HepG2 (cell line): Measurements from ENCODE around the gene ATP2A3. TPM values are rescaled to one million over a fixed set of nuclear protein-coding genes. Genes with fewer than 3 reads are reported as not detected.

ENCODE experiments used
- ATAC-seq: fragments of 200-7000 bp; cut with Tn5 transposase; 3 replicates; pipeline ENCODE4 v1.9.1; 2020; ENCODE audit warnings: mild to moderate bottlenecking, moderate library complexity
- BruUV-seq: library from RNA; stranded (reverse); fragments of 400-500 nt; replicated peaks from 2 replicates; lab custom pipeline; 2021; lab: Mats Ljungman, UMichigan
- CTCF ChIA-PET: fragments of 300-600 bp; formaldehyde crosslinking; extraction: SDS; loops from one replicate; lab custom pipeline; 2021; ENCODE audit warnings: low total read pairs, inconsistent platforms, low intra/inter-chr PET ratio; lab: Yijun Ruan, JAX
- POLR2A ChIA-PET: fragments of 350-600 bp; sonication (Branson Sonifier 250); formaldehyde crosslinking; loops from one replicate; lab custom pipeline; 2020; ENCODE audit warnings: antibody characterized with exemption, inconsistent platforms; lab: Yijun Ruan, JAX
- DNase-seq: peaks from one replicate; pipeline ENCODE4 v3.0.0-alpha.2; 2015; ENCODE audit warnings: low spot score
- FAIRE-seq: peaks from 3 replicates; lab custom pipeline; 2011; peaks lifted over from hg19 to GRCh38; lab: Jason Lieb, UNC
- H2AFZ ChIP-seq: one replicate; pipeline ENCODE4 v1.6.1; 2011; ENCODE audit warnings: low read length, inconsistent platforms
- H3K27ac ChIP-seq: fragments of 300-600 bp; 3 replicates; pipeline ENCODE4 v1.8.0; 2011; ENCODE audit warnings: mixed run types, mild to moderate bottlenecking, mixed read lengths, low read length, inconsistent platforms; ENCODE audit not compliant: insufficient read depth; ENCODE audit errors: extremely low read length
- H3K27me3 ChIP-seq, 2 experiments: fragments of 200-600 bp in 1 of 2; 2 replicates in 1 of 2; 3 replicates in 1 of 2; pipeline versions ENCODE4 v1.6.0 to v1.8.0; 2011; ENCODE audit warnings: low read length in 2 of 2, mild to moderate bottlenecking in 2 of 2, moderate library complexity in 2 of 2, inconsistent platforms in 1 of 2; ENCODE audit not compliant: insufficient read depth in 2 of 2, control insufficient read depth in 1 of 2
- H3K36me3 ChIP-seq, 2 experiments: fragments of 200-600 bp in 1 of 2; replicated peaks in 1 of 2; 2 replicates in 1 of 2; 3 replicates in 1 of 2; pipeline versions ENCODE4 v1.5.1 to v1.8.0; 2011; ENCODE audit warnings: low read length in 2 of 2, inconsistent platforms in 1 of 2; ENCODE audit not compliant: insufficient read depth in 2 of 2, control insufficient read depth in 1 of 2
- H3K4me1 ChIP-seq: 2 replicates; pipeline ENCODE4 v1.5.1; 2012; ENCODE audit warnings: low read length, inconsistent platforms; ENCODE audit not compliant: insufficient read depth
- H3K4me2 ChIP-seq: 2 replicates; pipeline ENCODE4 v1.6.0; 2011; ENCODE audit warnings: low read depth, low read length, inconsistent platforms
- H3K4me3 ChIP-seq, 3 experiments: fragments of 200-600 bp in 1 of 3; sonication (generic), shearing (Covaris generic) in 1 of 3; replicated peaks in 1 of 3; 2 replicates each; pipeline ENCODE4 v1.5.1; 2011 to 2016; ENCODE audit warnings: low read length in 3 of 3, inconsistent platforms in 2 of 3, low read depth in 2 of 3, mild to moderate bottlenecking in 2 of 3, control low read depth in 1 of 3, mixed read lengths in 1 of 3; ENCODE audit not compliant: insufficient read depth in 1 of 3
- H3K79me2 ChIP-seq: one replicate; pipeline ENCODE4 v1.6.1; 2011; ENCODE audit warnings: low read length, inconsistent platforms; ENCODE audit not compliant: insufficient read depth
- H3K9ac ChIP-seq: 2 replicates; pipeline ENCODE4 v1.6.0; 2011; ENCODE audit warnings: mild to moderate bottlenecking, low read depth, low read length, inconsistent platforms; ENCODE audit not compliant: insufficient read depth
- H3K9me3 ChIP-seq: 2 replicates; pipeline ENCODE4 v1.5.1; 2012; ENCODE audit warnings: mild to moderate bottlenecking, low read length
- H4K20me1 ChIP-seq: 2 replicates; pipeline ENCODE4 v1.6.0; 2011; ENCODE audit warnings: inconsistent platforms, mild to moderate bottlenecking, low read length, moderate library complexity; ENCODE audit not compliant: insufficient read depth
- CEBPG ChIP-seq: IDR thresholded peaks from 2 replicates; pipeline ENCODE4 v1.6.1; 2016
- LCORL ChIP-seq, 2 experiments: fragments of 450-650 bp in 1 of 2; sonication (generic) in 1 of 2; formaldehyde crosslinking in 1 of 2; IDR thresholded peaks; 2 replicates each; pipeline versions ENCODE4 v1.5.0 to v1.6.1; 2017 to 2020; ENCODE audit warnings: antibody characterized with exemption in 1 of 2, missing genetic modification reagents in 1 of 2
- MYNN ChIP-seq: sonication (generic); formaldehyde crosslinking; IDR thresholded peaks from 2 replicates; pipeline ENCODE4 v1.4.0; 2020; ENCODE audit warnings: mild to moderate bottlenecking, low read depth, missing genetic modification reagents
- TAF1 ChIP-seq: sonication (generic); formaldehyde crosslinking; IDR thresholded peaks from 2 replicates; pipeline ENCODE4 v1.4.0; 2020; ENCODE audit warnings: missing genetic modification reagents
- ZNF350 ChIP-seq: sonication (generic); formaldehyde crosslinking; IDR thresholded peaks from 2 replicates; pipeline ENCODE4 v1.4.0; 2020; ENCODE audit warnings: mild to moderate bottlenecking, low read depth, missing genetic modification reagents, borderline replicate concordance
- WGBS: methylation state at CpG from one replicate; pipeline ENCODE4 v1.1.6; 2017; ENCODE audit warnings: low lambda C conversion rate; 5-methylcytosine and 5-hydroxymethylcytosine counted together
- in situ Hi-C: cut with HindIII; loops from 2 replicates; pipeline ENCODE4 v1.10.0; 2017; ENCODE audit warnings: low pct_unique_long_range_greater_than_20kb; ENCODE audit not compliant: extremely low pct_ligation_motif_present
- intact Hi-C: fragments of 100-400 bp; cut with micrococcal nuclease; formaldehyde crosslinking; loops from one replicate; pipeline ENCODE4 v1.10.0; 2022; ENCODE audit not compliant: unreplicated experiment
- polyA plus RNA-seq, 8 experiments: library from polyadenylated mRNA; depleted of rRNA in 3 of 8; stranded (reverse) in 7 of 8; unstranded in 1 of 8; fragments of >200 nt; fragmentation: Illumina TruSeq in 4 of 8; extraction: Trizol in 4 of 8; gene quantifications; 2 replicates each; pipeline versions ENCODE4 v1.2.1 to v1.2.3, GENCODE V29; 2011 to 2016; ENCODE audit warnings: low read depth in 4 of 8, missing spikeins in 1 of 8, mixed read lengths in 1 of 8; ENCODE audit not compliant: insufficient read depth in 1 of 8
- total RNA-seq, 5 experiments: library from RNA; depleted of rRNA; stranded (reverse); fragments of >200 nt; fragmentation: Illumina TruSeq; extraction: Trizol; gene quantifications; 2 replicates each; pipeline ENCODE4 v1.2.3, GENCODE V29; 2016; ENCODE audit warnings: low read depth in 1 of 5
- TF ChIP-seq, protein P1 (sequence below): IDR thresholded peaks from 2 replicates; pipeline ENCODE4 v1.6.1; 2016; ENCODE audit warnings: mild to moderate bottlenecking
- TF ChIP-seq, protein P2 (sequence below): sonication (generic); formaldehyde crosslinking; IDR thresholded peaks from 2 replicates; pipeline ENCODE4 v1.5.0; 2020; ENCODE audit warnings: missing genetic modification reagents
- TF ChIP-seq, protein P3 (sequence below): sonication (generic); formaldehyde crosslinking; IDR thresholded peaks from 2 replicates; pipeline ENCODE4 v1.5.0; 2020; ENCODE audit warnings: mild to moderate bottlenecking, missing genetic modification reagents
- TF ChIP-seq, protein P4 (sequence below): sonication (generic); formaldehyde crosslinking; IDR thresholded peaks from 2 replicates; pipeline ENCODE4 v1.4.0; 2020; ENCODE audit warnings: missing genetic modification reagents
- TF ChIP-seq, protein P5 (sequence below): sonication (generic); formaldehyde crosslinking; IDR thresholded peaks from 2 replicates; pipeline ENCODE4 v1.4.0; 2020; ENCODE audit warnings: mild to moderate bottlenecking, missing genetic modification reagents, borderline replicate concordance
- TF ChIP-seq, protein P6 (sequence below): sonication (generic); formaldehyde crosslinking; IDR thresholded peaks from 2 replicates; pipeline ENCODE4 v1.8.0; 2022; ENCODE audit warnings: missing genetic modification reagents, low read depth, mild to moderate bottlenecking, borderline replicate concordance

The ATP2A3 gene
- total and polyA plus RNA-seq, 2 of the 13 experiments (the other 11 are each of a cell fraction or from before 2014, with no cell fraction given) = 0.07 TPM; not detected in 1

DNA sequence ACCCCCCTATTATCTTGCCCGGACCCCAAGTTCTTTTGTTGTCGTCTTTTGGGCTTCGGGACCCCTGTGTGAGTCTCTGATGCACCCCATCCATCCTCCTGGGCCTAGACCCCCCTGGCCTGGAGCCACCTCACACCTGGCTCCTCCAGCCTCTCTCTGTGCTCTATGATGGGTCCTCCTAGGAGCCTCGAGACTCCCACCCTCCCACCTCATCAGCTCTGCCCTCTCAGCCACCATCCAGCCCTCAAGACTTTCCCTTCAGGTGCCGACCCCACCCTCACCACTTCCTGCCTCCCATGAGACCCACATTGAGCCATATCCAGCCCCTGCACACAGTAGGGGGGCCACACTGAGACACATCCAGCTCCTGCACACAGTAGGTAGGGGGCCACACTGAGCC lies 8.7 kb upstream of the ATP2A3 start (continued):
- TF ChIP-seq, protein P1, sequence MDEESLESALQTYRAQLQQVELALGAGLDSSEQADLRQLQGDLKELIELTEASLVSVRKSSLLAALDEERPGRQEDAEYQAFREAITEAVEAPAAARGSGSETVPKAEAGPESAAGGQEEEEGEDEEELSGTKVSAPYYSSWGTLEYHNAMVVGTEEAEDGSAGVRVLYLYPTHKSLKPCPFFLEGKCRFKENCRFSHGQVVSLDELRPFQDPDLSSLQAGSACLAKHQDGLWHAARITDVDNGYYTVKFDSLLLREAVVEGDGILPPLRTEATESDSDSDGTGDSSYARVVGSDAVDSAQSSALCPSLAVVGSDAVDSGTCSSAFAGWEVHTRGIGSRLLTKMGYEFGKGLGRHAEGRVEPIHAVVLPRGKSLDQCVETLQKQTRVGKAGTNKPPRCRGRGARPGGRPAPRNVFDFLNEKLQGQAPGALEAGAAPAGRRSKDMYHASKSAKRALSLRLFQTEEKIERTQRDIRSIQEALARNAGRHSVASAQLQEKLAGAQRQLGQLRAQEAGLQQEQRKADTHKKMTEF = no peak
- TF ChIP-seq, protein P2, sequence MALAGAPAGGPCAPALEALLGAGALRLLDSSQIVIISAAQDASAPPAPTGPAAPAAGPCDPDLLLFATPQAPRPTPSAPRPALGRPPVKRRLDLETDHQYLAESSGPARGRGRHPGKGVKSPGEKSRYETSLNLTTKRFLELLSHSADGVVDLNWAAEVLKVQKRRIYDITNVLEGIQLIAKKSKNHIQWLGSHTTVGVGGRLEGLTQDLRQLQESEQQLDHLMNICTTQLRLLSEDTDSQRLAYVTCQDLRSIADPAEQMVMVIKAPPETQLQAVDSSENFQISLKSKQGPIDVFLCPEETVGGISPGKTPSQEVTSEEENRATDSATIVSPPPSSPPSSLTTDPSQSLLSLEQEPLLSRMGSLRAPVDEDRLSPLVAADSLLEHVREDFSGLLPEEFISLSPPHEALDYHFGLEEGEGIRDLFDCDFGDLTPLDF (CRISPR knock-in tag) = no peak
- TF ChIP-seq, protein P3, sequence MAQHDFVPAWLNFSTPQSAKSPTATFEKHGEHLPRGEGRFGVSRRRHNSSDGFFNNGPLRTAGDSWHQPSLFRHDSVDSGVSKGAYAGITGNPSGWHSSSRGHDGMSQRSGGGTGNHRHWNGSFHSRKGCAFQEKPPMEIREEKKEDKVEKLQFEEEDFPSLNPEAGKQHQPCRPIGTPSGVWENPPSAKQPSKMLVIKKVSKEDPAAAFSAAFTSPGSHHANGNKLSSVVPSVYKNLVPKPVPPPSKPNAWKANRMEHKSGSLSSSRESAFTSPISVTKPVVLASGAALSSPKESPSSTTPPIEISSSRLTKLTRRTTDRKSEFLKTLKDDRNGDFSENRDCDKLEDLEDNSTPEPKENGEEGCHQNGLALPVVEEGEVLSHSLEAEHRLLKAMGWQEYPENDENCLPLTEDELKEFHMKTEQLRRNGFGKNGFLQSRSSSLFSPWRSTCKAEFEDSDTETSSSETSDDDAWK (CRISPR knock-in tag) = no peak
- TF ChIP-seq, protein P4, sequence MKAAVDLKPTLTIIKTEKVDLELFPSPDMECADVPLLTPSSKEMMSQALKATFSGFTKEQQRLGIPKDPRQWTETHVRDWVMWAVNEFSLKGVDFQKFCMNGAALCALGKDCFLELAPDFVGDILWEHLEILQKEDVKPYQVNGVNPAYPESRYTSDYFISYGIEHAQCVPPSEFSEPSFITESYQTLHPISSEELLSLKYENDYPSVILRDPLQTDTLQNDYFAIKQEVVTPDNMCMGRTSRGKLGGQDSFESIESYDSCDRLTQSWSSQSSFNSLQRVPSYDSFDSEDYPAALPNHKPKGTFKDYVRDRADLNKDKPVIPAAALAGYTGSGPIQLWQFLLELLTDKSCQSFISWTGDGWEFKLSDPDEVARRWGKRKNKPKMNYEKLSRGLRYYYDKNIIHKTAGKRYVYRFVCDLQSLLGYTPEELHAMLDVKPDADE (CRISPR knock-in tag) = no peak
- TF ChIP-seq ZNF350 (CRISPR knock-in tag) = no peak

DNA sequence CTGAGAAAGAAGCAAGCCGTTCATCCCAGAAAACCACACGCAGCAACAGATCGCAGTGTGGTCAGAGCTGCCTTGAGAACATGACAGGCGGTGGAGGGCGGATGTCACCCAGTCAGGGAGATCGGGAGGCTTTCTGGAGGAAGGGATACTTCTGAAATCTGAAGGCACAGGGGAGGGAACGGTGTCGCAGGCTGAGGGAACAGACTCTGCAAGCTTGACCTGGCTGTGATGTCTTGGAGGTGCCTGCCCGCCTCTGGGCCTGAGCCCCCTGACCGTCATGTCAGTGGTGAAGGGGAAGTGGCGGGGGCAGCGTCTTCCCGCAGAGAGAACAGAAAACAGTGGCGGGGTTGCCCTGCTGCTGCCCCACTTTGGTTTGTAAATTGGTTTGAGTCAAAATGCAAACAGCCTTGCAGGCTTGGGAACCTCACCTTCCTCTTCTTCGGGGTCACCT lies 8.1 kb upstream of the ATP2A3 start:
- Histone ChIP-seq H2AFZ (no peak overlapping the region), H3K4me1 (no peaks in the 10 kb centered on the region), H3K36me3 (no peaks in the 10 kb centered on the region), H3K27me3 (peaks cover 2 to 20% of the 10 kb centered on the region in 2 experiments; a peak in 2 of 5 replicates), H3K4me2 (no peak overlapping the region), H3K9ac (no peak overlapping the region), H3K79me2 (no peaks in the 10 kb centered on the region), H3K4me3 (no peak overlapping the region), H3K27ac (no peak overlapping the region), H4K20me1 (no peaks in the 10 kb centered on the region), H3K9me3 (peaks cover 8% of the 10 kb centered on the region)
- no TSS peak for BruUV-seq
- no peak for DNase-seq
- no peak for ATAC-seq
- FAIRE-seq = no peak
- ChIA-PET POLR2A (no interaction called here), CTCF (no interaction called here)
- intact Hi-C loops (no loop called here), in situ Hi-C loops (no loop called here)
- 44% methylated on average over 13 of the region's 15 CpGs for WGBS
- TF ChIP-seq MYNN (CRISPR knock-in tag) = no peak
- TF ChIP-seq TAF1 (CRISPR knock-in tag) = no peak
- TF ChIP-seq, protein P5, sequence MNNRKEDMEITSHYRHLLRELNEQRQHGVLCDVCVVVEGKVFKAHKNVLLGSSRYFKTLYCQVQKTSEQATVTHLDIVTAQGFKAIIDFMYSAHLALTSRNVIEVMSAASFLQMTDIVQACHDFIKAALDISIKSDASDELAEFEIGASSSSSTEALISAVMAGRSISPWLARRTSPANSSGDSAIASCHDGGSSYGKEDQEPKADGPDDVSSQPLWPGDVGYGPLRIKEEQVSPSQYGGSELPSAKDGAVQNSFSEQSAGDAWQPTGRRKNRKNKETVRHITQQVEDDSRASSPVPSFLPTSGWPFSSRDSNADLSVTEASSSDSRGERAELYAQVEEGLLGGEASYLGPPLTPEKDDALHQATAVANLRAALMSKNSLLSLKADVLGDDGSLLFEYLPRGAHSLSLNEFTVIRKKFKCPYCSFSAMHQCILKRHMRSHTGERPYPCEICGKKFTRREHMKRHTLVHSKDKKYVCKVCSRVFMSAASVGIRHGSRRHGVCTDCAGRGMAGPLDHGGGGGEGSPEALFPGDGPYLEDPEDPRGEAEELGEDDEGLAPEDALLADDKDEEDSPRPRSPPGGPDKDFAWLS (CRISPR knock-in tag) = no peak
- TF ChIP-seq CEBPG (CRISPR knock-in tag) = no peak
- TF ChIP-seq, protein P6, sequence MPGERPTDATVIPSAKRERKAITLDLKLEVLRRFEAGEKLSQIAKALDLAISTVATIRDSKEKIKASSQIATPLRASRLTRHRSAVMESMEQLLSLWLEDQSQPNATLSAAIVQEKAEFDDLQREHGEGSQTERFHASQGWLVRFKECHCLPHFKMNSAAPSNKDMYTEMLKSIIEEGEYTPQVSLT (CRISPR knock-in tag) = no peak
- TF ChIP-seq LCORL (IDR thresholded peaks at IDR 0.05) = no peak
- no peak for TF ChIP-seq LCORL (CRISPR knock-in tag; IDR thresholded peaks at IDR 0.05)
